Osteoblast (primary cell): ENCODE results near the gene ZNF536. TPM values are rescaled to one million over a fixed set of nuclear protein-coding genes. Genes with fewer than 3 reads are reported as not detected.
"Not testable (repeated sequence)": the region's sequence is repeated elsewhere in the genome, so short reads cannot be mapped to it uniquely, and the experiment has no call there.

Source experiments
- DNase-seq: peaks from one replicate; pipeline ENCODE4 v3.0.0; 2011; ENCODE audit warnings: low spot score, mixed read lengths; ENCODE audit not compliant: insufficient read length; ENCODE audit errors: missing footprints
- H2AFZ ChIP-seq: 2 replicates; pipeline ENCODE4 v1.6.0; 2011; ENCODE audit warnings: mild to moderate bottlenecking, low read length
- H3K27ac ChIP-seq: 2 replicates; pipeline ENCODE4 v1.5.1; 2011; ENCODE audit warnings: mild to moderate bottlenecking, low read depth, low read length, moderate library complexity
- H3K27me3 ChIP-seq: 2 replicates; pipeline ENCODE4 v1.6.0; 2012; ENCODE audit warnings: mild to moderate bottlenecking, control low read depth, inconsistent platforms, low read length, moderate library complexity; ENCODE audit not compliant: insufficient read depth
- H3K36me3 ChIP-seq: 2 replicates; pipeline ENCODE4 v1.5.1; 2011; ENCODE audit warnings: mild to moderate bottlenecking, low read length, control low read depth, moderate library complexity; ENCODE audit not compliant: insufficient read depth
- H3K4me1 ChIP-seq: 2 replicates; pipeline ENCODE4 v1.5.1; 2011; ENCODE audit warnings: mild to moderate bottlenecking, low read length, control low read depth, moderate library complexity; ENCODE audit not compliant: insufficient read depth
- H3K4me2 ChIP-seq: 2 replicates; pipeline ENCODE4 v1.6.0; 2011; ENCODE audit warnings: mild to moderate bottlenecking, low read length; ENCODE audit not compliant: insufficient read depth
- H3K4me3 ChIP-seq: fragments of 200-600 bp; sonication (generic); 3 replicates; pipeline ENCODE4 v1.5.1; 2012; ENCODE audit warnings: mild to moderate bottlenecking, low read length, inconsistent platforms; ENCODE audit not compliant: insufficient read depth
- H3K79me2 ChIP-seq: 2 replicates; pipeline ENCODE4 v1.6.0; 2012; ENCODE audit warnings: mild to moderate bottlenecking, low read length, control low read depth, inconsistent platforms; ENCODE audit not compliant: insufficient read depth
- H3K9me3 ChIP-seq: 2 replicates; pipeline ENCODE4 v1.5.1; 2011; ENCODE audit warnings: low read depth, low read length, control low read depth
- H4K20me1 ChIP-seq: 2 replicates; pipeline ENCODE4 v1.6.0; 2012; ENCODE audit warnings: mild to moderate bottlenecking, low read length, control low read depth; ENCODE audit not compliant: insufficient read depth
- CTCF ChIP-seq: IDR thresholded peaks from 2 replicates; pipeline ENCODE4 v1.5.1; 2011; ENCODE audit warnings: mild to moderate bottlenecking, low read depth, low read length, moderate library complexity; ENCODE audit errors: extremely low read depth
- total RNA-seq: library from RNA; depleted of rRNA; stranded (reverse); fragments of >200 nt; gene quantifications from 2 replicates; pipeline ENCODE4 v1.2.3, GENCODE V29; 2012

Gene ZNF536
- total RNA-seq, 1 donor, result not detected

GRCh38 chr19:30444686-30445232, 72.6 kb downstream of the ZNF536 start:
- no peak for TF ChIP-seq CTCF
- H3K9me3 ChIP-seq, result peaks cover 2% of the 10 kb centered on the region
- no peaks in the 10 kb centered on the region for H4K20me1 ChIP-seq
- DNase-seq, result no peak
- no peak overlapping the region for H3K4me2 ChIP-seq
- H3K36me3 ChIP-seq, result no peaks in the 10 kb centered on the region
- no peaks in the 10 kb centered on the region for H3K27me3 ChIP-seq
- no peaks in the 10 kb centered on the region for H3K79me2 ChIP-seq
- no peak overlapping the region for H3K4me3 ChIP-seq
- no peak overlapping the region for H3K27ac ChIP-seq
- H3K4me1 ChIP-seq, result no peaks in the 10 kb centered on the region
- no peak overlapping the region for H2AFZ ChIP-seq

- H3K9me3 ChIP-seq, result peaks cover 2% of the 10 kb centered on the region
- no peaks in the 10 kb centered on the region for H3K36me3 ChIP-seq
- H3K4me2 ChIP-seq, result no peak overlapping the region
- no peaks in the 10 kb centered on the region for H3K4me1 ChIP-seq
- no peaks in the 10 kb centered on the region for H3K27me3 ChIP-seq
- no peaks in the 10 kb centered on the region for H3K79me2 ChIP-seq
- H4K20me1 ChIP-seq, result no peaks in the 10 kb centered on the region
- no peak overlapping the region for H2AFZ ChIP-seq
- no peak for DNase-seq
- H3K27ac ChIP-seq, result no peak overlapping the region
- no peak for TF ChIP-seq CTCF
- no peak overlapping the region for H3K4me3 ChIP-seq
Measured at GRCh38 chr19:30445385-30445784, 73.2 kb downstream of the ZNF536 start.

- not testable (repeated sequence) for H2AFZ ChIP-seq, H3K27ac ChIP-seq, H3K4me1 ChIP-seq
Measured at GRCh38 chr19:30446120-30446519, 73.9 kb downstream of the ZNF536 start.

GRCh38 chr19:30446850-30447552, 74.8 kb downstream of the ZNF536 start:
- Histone ChIP-seq H3K36me3 (no peaks in the 10 kb centered on the region), H3K27me3 (no peaks in the 10 kb centered on the region), H3K79me2 (no peaks in the 10 kb centered on the region), H3K4me2 (no peak overlapping the region), H2AFZ (no peak overlapping the region), H4K20me1 (no peaks in the 10 kb centered on the region), H3K27ac (no peak overlapping the region), H3K4me3 (no peak overlapping the region), H3K9me3 (peaks cover 2% of the 10 kb centered on the region), H3K4me1 (no peaks in the 10 kb centered on the region)
- DNase-seq, result no peak
- no peak for TF ChIP-seq CTCF

More at GRCh38 chr19:30446120-30446519, 73.9 kb downstream of the ZNF536 start:
- not testable (repeated sequence) for H3K36me3 ChIP-seq, H3K9me3 ChIP-seq, H3K4me3 ChIP-seq, DNase-seq, H4K20me1 ChIP-seq, H3K79me2 ChIP-seq, H3K4me2 ChIP-seq, H3K27me3 ChIP-seq
